NCI-H1092 treated with DMSO at 0.1 percent for 48 hours (cell line): ENCODE measurements around the gene PFKP.

Experiments used
- DNase-seq: peaks from one replicate; lab custom pipeline; 2025; lab: John Stamatoyannopoulos, UW

PFKP gene

GRCh38 chr10:3067118-3067858, at the start of gene PFKP:
PFKP (plus strand) TSS chr10:3067548; CDS start chr10:3067596, 48 bp downstream.
- peak; percentile 26 for DNase-seq

- DNase-seq = no peak
These were observed 49.1 kb upstream of the PFKP start for GRCh38 chr10:3018247-3018646.

GRCh38 chr10:3020311-3020710, 47.0 kb upstream of the PFKP start:
- DNase-seq = no peak

GRCh38 chr10:3020881-3021280, 46.5 kb upstream of the PFKP start:
- DNase-seq = no peak

GRCh38 chr10:3022027-3022426, 45.3 kb upstream of the PFKP start:
- DNase-seq = no peak

GRCh38 chr10:3023892-3024291, 43.5 kb upstream of the PFKP start:
- DNase-seq = no peak

- no peak for DNase-seq
These were observed 42.2 kb upstream of the PFKP start for GRCh38 chr10:3025026-3025683.

- DNase-seq = no peak
These were observed 39.5 kb upstream of the PFKP start for GRCh38 chr10:3027866-3028265.

- no peak for DNase-seq
These were observed 38.9 kb upstream of the PFKP start for GRCh38 chr10:3028441-3028840.

- no peak for DNase-seq
These were observed 36.6 kb upstream of the PFKP start for GRCh38 chr10:3030765-3031164.

GRCh38 chr10:3031490-3031889, 35.9 kb upstream of the PFKP start:
- no peak for DNase-seq

GRCh38 chr10:3033925-3034324, 33.4 kb upstream of the PFKP start:
- no peak for DNase-seq

GRCh38 chr10:3034616-3035015, 32.7 kb upstream of the PFKP start:
- no peak for DNase-seq

GRCh38 chr10:3036155-3037021, 31.0 kb upstream of the PFKP start:
- no peak for DNase-seq

GRCh38 chr10:3037182-3037581, 30.2 kb upstream of the PFKP start:
- DNase-seq = no peak

GRCh38 chr10:3040069-3040468, 27.3 kb upstream of the PFKP start:
- DNase-seq = no peak

GRCh38 chr10:3042589-3042988, 24.8 kb upstream of the PFKP start:
- DNase-seq = no peak

GRCh38 chr10:3043512-3044368, 23.6 kb upstream of the PFKP start:
- peak; percentile 67 for DNase-seq

- DNase-seq = no peak
These were observed 21.7 kb upstream of the PFKP start for GRCh38 chr10:3045471-3046209.

- no peak for DNase-seq
These were observed 21.1 kb upstream of the PFKP start for GRCh38 chr10:3046210-3046779.
